Left hindlimb (tissue), 1 donor: ENCODE measurements around the gene CEACAM21.

Experiments used
- DNase-seq: peaks from one replicate; pipeline ENCODE4 v3.0.0-alpha.2; 2018

Gene CEACAM21

DNA sequence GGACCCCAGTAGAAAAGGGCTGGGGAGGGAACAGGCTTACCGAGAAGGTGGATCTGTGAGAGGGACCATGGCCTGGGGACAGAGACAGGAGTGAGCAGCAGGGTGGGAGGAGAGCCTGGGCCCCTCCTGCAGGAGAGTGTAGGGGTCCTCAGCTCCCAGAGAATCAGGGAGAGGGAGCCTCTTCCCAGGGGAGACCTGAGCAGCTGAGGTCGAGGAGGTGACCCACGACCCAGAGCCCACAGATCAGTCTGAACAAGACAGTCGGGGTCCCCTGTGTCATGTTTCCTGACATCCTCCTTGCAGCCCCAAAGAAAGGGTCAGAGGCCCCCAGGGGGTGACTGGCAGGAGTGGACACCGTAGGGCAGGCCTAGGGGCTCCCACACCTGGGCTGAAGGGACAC is 44.2 kb downstream of the CEACAM21 start:
- no peak for DNase-seq

GRCh38 chr19:41621226-41621625 is 45.3 kb downstream of the CEACAM21 start:
- DNase-seq = no peak

DNA sequence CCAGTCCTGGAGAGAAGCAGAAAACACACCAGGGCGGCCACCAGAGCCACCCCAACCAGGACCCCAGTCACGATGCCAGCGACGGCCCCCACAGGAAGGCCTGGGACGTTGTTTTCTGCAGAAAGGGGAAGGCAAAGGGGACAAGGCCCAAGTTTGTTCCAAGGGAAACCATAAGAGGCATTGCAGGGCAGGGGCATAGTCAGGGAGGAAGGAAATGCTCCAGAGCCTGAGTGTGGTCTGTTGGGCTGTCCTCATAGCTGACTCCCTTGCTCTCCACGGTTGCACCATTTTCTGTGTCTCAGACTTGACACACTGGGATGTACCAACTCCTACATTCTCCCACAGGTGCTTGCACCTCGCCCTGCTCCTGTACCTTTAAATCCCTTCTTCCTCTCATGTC is 45.7 kb downstream of the CEACAM21 start:
- DNase-seq = no peak

- no peak for DNase-seq
Observed at GRCh38 chr19:41623360-41623759, 47.4 kb downstream of the CEACAM21 start.

GRCh38 chr19:41624515-41624914 is 48.5 kb downstream of the CEACAM21 start:
- no peak for DNase-seq

DNA sequence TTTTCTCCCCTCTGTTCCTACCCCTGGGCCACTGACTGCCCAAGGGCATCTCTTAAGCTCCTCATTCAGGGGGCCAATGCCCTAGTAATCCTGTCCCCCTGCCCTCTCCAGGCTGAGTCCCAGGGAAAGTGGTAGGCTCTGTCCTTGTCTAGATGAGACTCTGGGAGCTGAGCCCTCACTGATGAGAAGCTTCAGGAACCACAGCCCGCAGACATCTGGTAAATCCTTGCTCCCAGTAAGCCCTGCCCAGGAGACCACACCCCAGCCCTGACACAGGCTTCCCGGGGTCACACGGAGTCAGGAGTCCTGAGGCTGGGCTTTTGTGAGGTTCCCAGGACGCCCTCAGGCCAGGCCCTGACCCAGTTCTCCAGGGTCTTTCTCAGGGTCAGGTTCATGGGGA is 49.0 kb downstream of the CEACAM21 start:
- DNase-seq = no peak

DNA sequence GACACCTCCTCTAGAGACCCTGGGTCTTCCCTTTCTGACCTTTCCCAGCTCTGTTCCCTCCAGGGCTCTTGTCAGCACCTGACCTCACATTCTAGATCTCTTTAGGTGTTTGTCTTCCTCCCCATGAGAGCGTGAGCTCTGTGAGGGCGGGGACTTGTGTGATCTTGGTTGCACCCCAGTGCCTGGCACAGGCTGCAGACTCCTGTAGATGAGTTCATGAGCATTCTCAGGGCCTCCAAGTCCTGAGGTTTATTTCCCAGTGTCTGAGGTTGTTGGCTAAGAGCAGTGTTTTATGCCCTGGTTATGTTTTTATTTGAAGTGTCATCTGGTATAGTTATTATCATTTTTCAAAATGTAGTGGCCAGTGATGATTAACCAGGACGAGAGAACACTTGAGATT is 50.3 kb downstream of the CEACAM21 start:
- no peak for DNase-seq

DNA sequence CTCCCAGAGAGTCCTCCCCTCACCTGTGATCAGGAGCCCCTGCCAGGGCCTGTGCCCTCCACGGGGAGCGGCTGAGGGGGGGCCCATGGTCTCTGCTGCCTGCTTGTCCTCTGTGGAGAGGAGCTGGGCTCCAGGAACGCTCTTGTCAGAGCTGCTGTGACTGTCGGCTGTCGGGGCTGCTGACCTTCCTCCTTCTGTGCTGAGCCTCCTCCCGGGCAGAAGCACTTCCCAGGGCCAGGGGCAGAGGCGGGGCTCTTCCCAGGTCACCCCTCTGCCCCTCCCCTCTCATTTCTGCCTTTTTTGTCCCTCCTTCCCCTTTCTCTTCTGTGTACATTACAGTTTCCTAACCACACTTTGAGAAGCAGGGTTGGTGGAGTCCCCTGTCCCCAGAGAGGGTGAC is 50.9 kb downstream of the CEACAM21 start, which contains the start of gene CEACAM4:
CEACAM4 (minus strand) TSS at position 198 of the 400 bp plus-strand sequence; CDS start at position 87, 111 bp downstream.
- no peak for DNase-seq

- no peak for DNase-seq
Observed at GRCh38 chr19:41627966-41628675, 52.2 kb downstream of the CEACAM21 start.
